Measurements from ENCODE around the gene OSBPL7.

GRCh38 chr17:47841488-47842291 is 20.1 kb upstream of the OSBPL7 start:
- TF ChIP-seq SIN3A (IDR thresholded peaks at IDR 0.05; ENCODE audit: borderline replicate concordance, insufficient read depth, low read depth, low read length) (no peak), POLR2AphosphoS5 (IDR thresholded peaks at IDR 0.05; ENCODE audit: low read depth, low read length) (no peak), CTCF (IDR thresholded peaks at IDR 0.05) (no peak; the same call in none of the 2 replicates)

Measured in Panc1 (cell line).